GM18499 (cell line): ENCODE data around the gene AHI1.
"Not testable (repeated sequence)": the region's sequence is repeated elsewhere in the genome, so short reads cannot be mapped to it uniquely, and the experiment has no call there.

Experiments used
- ATAC-seq: cut with Tn5 transposase; IDR thresholded peaks from one replicate; pipeline ENCODE4 v1.9.1; 2021; ENCODE audit warnings: moderate number of reproducible peaks; ENCODE audit not compliant: insufficient read depth, unreplicated experiment

Gene AHI1

GRCh38 chr6:135506270-135506997 lies 8.9 kb upstream of the AHI1 start:
- ATAC-seq: no peak

GRCh38 chr6:135505648-135506047 lies 8.1 kb upstream of the AHI1 start:
- ATAC-seq: no peak

- ATAC-seq: no peak
Observed at GRCh38 chr6:135505222-135505621, 7.7 kb upstream of the AHI1 start.

DNA sequence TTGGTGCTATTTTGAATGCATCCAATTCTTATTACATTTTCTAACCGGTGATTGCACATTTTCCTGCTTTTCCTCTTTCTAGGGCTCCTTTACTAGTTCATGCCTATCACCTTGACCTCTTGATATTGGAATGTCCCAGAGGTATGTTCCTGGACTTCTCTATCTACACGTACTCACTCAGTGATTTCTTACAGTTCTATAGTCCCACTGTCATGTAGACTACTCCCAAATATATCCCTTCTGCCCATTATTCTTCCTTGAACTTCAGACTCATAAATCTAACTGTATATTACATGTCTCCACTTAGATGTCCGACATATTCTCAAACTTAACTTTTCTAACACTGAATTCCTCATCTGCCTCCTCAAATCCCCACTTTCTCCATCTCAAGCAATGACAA lies 7.2 kb upstream of the AHI1 start:
- ATAC-seq: no peak

DNA sequence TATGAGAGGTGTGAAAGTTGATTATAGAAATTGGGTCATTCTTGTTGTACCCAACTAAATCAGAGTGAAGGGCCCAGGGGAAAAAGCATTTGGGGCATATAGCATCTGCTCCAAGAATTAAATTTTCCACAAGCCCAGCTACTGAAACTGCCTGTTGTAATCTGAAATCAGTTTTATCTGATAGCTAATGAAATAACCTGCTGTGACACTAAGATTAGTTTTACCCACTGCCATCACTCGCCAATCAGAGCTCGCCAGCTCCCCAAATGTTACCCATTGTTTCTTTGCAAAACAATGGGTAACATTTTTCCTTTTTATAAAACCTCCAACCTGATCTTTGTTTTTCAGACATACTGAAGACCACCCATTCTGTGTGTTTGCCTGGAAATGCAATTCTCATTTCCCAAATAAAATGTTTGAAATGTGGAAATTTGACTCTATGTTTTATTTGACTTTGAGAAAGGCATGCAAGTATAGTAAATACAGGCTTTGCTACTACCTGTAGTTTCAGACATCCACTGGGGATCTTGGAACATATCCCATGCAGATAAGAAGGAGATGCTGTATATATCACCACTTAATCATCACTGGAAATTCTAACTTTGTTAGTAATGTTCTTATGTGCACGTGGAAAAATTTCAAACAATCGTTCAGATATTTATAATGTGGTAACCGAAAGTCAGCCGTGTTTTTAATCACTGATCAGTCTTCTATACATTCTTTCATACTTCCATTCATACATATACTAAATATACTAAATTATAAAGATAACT lies 6.3 kb upstream of the AHI1 start:
- no peak for ATAC-seq

GRCh38 chr6:135499441-135500340 lies 2.2 kb upstream of the AHI1 start:
- no peak for ATAC-seq

GRCh38 chr6:135498185-135498841 lies 773 bp upstream of the AHI1 start:
- ATAC-seq: peak; percentile 31

GRCh38 chr6:135496800-135497411 lies 634 bp downstream of the AHI1 start:
- no peak for ATAC-seq

DNA sequence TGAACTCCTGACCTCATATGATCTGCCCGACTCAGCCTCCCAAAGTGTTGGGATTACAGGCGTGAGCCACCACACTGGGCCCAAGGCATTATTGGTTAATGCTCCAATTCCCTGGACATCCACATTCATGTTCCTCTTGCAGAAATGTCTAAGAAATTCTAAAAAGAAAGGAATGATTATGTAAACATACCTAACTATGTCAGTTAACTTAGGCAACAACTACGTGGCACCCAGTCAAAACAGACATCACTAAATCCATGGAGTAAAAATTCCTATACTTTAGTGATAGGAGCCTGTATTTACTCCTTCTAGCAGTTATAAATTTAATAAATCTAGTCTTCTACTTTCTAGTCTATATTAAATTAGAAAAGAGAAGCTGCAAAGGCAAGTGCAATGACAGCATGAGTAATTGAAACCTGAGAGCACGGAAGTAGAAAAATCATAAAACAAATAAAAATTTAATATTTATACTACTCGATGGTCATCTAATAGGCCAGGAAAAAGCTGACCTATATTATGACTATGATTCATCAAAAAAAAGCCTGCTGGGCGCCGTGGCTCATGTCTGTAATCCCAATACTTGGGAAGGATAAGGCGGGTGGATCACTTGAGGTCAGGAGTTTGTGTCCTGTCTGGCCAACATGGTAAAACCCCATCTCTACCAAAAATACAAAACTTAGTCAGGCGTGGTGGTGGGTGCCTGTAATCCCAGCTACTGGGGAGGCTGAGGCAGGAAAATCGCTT lies 4.2 kb downstream of the AHI1 start:
- ATAC-seq: no peak

- ATAC-seq: no peak
Observed at GRCh38 chr6:135490381-135490780, 7.2 kb downstream of the AHI1 start.

GRCh38 chr6:135488023-135488422 lies 9.5 kb downstream of the AHI1 start:
- no peak for ATAC-seq

DNA sequence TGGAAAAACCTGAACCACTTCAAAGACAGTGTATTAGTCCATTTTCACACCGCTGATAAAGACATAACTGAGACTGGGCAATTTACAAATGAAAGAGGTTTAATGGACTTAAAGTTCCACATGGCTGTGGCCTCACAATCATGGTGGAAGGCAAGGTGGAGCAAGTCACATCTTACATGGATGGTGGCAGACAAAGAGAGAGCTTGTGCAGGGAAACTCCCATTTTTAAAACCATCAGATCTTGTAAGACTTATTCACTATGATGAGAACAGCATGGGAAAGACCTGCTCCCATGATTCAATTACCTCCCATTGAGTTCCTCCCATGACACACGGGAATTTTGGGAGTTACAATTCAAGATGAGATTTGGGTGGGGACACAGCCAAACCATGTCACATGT lies 13.6 kb downstream of the AHI1 start:
- not testable (repeated sequence) for ATAC-seq

DNA sequence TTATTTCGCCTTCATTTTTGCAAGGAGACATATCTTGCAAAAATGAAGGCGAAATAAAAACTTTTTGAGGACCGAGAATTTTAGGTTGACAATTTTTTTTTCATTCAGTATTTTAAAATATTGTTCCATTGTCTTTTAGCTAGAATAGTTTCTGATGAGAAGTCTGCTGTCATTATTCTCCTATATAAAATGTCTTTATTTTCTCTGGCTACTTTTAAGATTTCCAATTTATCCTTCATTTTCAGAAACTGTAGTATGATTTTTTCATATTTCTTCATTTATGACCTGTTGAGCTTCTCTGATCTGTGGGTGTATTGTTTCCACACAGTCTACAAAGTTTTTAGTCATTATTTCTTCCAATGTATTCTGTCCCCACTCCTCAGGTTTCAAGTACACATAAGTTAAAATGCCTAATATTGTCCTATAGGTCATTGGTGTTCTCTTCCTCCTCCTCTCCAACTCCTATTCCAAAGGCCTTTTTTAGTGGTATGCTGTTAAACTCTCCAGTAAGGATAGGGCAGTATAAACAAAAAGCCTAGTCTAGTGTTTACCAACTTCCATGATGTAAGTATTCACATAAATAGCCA lies 15.7 kb downstream of the AHI1 start:
- ATAC-seq: no peak

- no peak for ATAC-seq
Observed at GRCh38 chr6:135479601-135480000, 17.9 kb downstream of the AHI1 start.

DNA sequence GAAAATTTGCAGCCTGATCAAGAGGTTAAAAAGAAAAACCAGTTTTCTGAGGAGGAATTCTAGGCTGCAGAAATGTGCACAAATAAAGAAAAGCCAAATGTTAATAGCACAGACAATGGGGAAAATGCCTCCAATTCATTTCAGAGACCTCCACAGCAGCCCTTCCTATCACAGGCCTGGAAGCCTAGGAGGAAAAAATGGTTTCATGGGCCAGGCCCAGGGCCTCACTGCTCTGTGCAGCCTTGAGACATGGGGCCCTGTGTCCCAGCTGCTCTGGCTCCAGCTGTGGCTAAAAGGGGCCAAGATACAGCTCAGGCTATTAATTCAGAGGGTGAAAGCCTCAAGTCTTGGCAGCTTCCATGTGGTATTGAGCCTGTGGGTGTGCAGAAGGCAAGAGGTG lies 18.9 kb downstream of the AHI1 start:
- ATAC-seq: no peak

GRCh38 chr6:135475292-135475886 lies 22.2 kb downstream of the AHI1 start:
- ATAC-seq: no peak

GRCh38 chr6:135474362-135474761 lies 23.2 kb downstream of the AHI1 start:
- ATAC-seq: no peak

DNA sequence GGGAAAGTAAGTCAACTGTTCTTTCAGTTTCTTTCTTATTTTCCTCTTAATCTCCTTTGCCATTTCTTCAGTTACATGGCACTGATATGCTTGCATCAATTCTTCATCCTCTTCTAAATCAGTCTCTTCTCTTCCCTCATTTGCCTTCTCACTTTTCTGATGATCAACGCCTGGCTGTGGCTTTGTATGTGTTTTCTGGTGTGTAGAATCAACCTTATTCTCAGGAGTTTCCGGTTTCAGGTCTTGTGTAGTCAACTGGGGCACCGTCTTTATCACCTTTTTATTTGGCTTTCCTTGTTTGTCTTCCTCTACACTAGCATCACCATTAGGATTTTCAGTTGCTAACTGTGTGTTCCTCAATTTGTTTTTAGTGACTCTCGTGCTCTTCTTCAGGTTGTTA lies 31.6 kb downstream of the AHI1 start:
- ATAC-seq: no peak

GRCh38 chr6:135465307-135465706 lies 32.2 kb downstream of the AHI1 start:
- no peak for ATAC-seq
